H4 (cell line): ENCODE measurements around the gene CDC123. TPM values are rescaled to one million over a fixed set of nuclear protein-coding genes. Genes with fewer than 3 reads are reported as not detected.
"Not testable (repeated sequence)": the region's sequence is repeated elsewhere in the genome, so short reads cannot be mapped to it uniquely, and the experiment has no call there.

Source experiments
- DNase-seq: peaks from one replicate; pipeline ENCODE4 v3.0.0-alpha.2; 2015; ENCODE audit warnings: low spot score
- total RNA-seq: library from RNA; depleted of rRNA; stranded (reverse); fragments of >200 nt; shearing (Covaris generic); gene quantifications from 2 replicates; pipeline ENCODE4 v1.2.3, GENCODE V29; 2014; rRNA removed

The CDC123 gene
- total RNA-seq = 89.4 and 125 TPM in 2 replicates

DNA sequence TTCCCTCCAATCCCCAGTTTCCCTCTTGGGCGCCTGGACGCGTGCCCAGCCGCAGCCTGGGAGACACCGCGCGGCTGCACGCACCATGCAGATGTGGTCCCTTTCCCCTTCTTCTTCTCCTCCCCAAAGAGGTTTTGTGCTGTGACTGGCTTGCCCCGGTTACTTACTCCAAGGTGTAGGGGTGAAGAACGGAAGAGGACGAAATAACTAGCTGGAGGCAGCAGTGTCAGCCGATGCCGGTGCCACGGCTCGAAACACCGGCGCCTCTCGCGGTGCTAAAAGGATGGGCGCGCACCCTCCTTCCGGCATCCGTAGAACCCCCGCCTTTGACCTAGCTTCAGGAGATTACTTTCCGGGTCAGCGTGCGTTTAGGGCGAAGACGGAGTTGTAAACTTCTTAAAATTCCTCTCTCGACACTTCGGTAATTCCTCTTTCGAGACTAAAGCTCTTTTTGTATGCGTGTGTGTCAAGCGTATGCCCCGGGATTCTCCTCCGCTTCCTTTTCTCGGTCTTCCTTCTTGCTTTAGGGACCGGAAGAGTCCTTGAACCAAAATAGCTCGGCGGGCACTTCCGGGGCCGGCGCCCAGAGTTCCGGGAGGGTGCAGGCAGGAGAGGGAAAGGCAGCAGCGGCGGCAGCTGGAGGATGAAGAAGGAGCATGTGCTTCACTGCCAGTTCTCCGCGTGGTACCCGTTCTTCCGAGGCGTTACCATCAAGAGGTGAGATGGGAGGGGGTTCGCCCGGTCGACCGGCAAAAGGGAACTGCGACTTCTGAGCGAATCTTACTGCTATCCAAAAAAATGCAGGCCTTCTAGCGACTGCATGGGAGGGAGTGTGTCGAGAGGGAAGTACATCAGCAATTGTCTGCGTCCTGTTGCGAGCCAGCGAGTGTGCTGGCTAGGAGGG lies at the start of gene CDC123, which contains the start of gene NUDT5:
Gene CDC123 (plus strand): TSS at position 586 of the 904 bp plus-strand sequence. CDS start 58 bp downstream, at position 644.
Gene NUDT5 (minus strand): TSS at position 289 of the 904 bp plus-strand sequence. CDS start 9,600 bp downstream, outside the sequence.
- DNase-seq = peak; percentile 79

- DNase-seq = no peak
Observed at GRCh38 chr10:12150163-12150562, 45.8 kb upstream of the CDC123 start.

DNA sequence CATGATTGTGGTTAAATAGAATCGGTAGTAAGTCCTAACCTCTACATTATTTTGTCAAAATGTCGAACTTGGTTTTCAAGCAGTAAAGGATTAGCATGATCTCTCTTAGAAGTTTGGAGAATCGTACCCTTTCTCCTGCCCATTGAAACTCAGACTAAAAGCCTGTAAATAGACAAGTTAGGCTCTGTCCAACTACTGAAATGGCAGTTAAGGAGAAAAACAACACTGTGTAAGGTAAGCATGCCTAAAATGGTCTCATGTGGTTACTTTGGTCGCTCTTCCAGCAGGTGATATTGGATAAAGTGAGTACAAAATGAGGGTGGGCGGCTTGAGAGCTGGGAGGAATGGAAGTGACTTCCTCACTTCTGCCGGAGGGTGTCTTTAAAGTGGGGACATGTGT lies 41.5 kb upstream of the CDC123 start:
- DNase-seq = no peak

GRCh38 chr10:12156367-12157123 lies 39.4 kb upstream of the CDC123 start:
- DNase-seq = no peak

DNA sequence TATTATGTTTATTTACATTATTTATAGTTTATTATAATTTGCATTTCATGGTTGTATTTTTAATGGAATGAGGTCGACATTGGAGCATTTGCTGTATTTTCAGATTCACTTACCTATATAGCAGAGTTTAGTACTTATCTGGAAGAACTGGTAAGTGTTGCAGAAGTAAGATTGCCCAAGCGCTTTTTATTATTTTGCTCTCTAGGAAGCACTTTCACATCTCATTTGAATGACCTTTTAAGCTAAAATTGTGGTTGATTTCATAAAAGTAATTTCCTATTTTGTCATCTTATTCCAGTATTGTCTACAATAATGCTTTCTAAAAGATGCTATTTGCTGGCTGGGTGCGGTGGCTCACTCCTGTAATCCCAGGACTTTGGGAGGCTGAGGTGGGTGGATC lies 37.9 kb upstream of the CDC123 start:
- no peak for DNase-seq

- no peak for DNase-seq
Observed at GRCh38 chr10:12160664-12161063, 35.3 kb upstream of the CDC123 start.

GRCh38 chr10:12162927-12163326 lies 33.1 kb upstream of the CDC123 start:
- DNase-seq = no peak

DNA sequence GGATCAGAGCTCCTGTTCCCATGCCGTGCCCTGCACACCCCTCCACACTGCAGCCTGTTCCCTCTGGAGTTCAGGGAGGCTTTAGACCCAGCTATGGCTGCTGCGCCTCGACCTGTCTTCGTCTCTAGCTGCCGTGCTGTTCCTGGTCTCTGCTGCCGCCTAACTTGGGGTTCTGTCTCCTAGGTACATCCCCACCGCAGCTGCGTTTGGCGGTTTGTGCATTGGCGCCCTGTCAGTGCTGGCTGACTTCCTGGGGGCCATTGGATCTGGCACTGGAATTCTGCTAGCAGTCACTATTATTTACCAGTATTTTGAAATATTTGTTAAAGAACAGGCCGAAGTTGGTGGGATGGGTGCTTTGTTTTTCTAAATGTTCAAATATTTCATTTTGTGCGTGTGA lies 31.9 kb upstream of the CDC123 start:
- no peak for DNase-seq

DNA sequence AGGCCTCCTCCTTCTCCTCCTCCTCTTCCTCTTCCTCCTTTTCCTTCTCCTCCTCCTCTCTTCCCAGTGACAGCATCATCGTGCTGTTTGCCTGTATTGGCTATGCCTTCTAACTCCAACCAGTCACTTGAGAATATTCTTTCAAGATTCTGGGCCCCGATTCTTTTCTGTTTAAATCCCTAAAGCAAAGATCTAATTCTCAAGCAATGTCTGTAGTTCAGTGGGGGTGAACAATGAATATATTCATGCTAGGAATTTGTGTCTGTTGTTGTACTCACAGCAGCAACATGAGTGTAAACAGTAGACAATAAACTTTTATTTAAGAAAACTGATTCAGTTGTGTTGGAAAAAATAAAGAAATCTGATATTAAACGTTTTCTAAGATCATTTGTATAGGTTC lies 31.0 kb upstream of the CDC123 start:
- no peak for DNase-seq

DNA sequence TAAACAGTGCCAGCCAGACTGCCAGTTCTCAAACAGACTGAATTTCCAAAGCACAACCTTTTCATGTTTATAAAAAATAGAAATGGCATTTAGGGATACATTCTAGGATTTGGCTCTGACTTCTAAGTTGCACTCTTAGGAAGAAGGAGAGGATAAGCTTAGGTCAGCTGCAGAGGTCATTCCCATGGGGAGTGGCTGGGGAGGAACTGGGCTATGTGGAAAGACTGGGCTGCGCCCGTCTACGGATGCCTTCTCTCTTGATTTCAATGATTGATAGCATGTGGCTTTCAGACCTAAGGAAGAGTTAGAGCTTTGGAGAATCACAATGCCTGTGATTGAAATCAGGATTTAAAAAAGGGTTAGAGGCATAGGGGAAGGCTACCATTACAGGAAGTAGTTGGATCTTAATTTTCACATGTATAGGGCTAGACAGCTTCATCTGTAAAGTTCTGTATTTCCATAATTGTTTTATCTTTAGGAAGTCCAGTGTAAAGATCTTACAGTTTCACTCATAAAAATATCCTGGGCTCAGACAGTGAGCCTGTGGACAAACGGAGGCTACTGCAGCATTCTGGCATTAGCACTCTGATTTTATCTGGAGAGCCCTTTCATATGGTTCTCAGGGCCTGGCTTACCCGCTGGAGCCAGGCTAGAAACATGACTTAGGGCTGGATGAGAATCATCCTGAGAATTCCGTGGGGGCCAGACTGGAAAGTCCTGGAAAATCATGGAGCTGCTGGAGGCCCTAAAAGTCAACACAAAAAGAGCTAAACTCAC lies 29.8 kb upstream of the CDC123 start:
- DNase-seq = no peak

- DNase-seq = not testable (repeated sequence)
Observed at GRCh38 chr10:12171512-12171911, 24.5 kb upstream of the CDC123 start.

- no peak for DNase-seq
Observed at GRCh38 chr10:12177642-12178041, 18.3 kb upstream of the CDC123 start.

GRCh38 chr10:12179606-12180170 lies 16.3 kb upstream of the CDC123 start:
- no peak for DNase-seq

DNA sequence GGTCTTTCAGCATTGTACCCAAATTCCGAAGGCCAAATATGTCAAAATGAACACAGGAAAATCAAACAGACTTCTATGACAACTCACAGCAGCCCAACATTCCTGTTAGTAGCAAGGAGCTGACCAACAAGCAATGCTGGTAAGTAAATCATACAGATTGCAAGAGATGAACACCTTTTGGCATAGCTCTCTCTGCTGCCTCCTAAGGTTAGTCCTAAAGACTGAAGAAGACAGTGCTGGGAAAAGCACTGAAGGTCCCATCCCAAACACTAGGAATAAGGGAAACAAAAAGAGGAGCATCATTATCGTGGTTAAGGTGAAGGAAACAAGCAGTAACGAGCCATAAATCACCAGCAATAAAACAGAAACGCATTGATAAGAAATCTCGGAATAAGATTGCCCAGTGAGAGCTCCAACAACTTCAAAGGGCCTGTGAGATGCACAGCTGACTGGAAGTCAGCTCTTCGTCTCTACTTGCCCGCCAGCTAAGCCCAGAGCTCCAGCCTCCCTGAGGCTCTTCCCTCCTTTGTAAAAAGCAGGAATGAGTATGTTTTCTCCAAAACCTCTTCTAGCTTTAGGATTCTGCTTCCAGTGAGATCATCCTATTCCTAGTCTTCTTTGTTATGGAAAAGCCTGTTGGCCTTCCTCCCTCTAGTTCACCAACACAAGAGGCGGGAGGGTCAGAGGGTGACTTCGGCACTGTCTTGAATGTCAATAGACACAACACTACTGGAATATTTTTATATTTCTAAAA lies 15.6 kb upstream of the CDC123 start:
- no peak for DNase-seq

- DNase-seq = no peak
Observed at GRCh38 chr10:12181065-12181775, 14.8 kb upstream of the CDC123 start.

DNA sequence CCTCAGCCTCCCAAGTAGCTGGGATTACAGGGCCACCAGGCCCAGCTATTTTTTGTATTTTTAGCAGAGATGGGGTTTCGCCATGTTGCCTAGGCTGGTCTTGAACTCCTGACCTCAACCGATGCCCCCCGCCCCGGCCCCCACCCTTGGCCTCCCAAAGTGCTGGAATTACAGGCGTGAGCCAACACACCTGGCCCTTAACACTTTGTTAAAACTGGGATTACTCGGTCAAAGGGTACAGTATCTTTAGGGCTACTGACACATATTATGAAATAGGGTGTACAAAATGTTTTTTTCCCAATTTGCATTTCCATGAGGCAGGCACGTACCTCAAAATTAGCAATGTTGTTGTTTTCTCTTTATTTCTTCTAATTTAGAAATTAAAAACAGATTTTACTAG lies 11.8 kb upstream of the CDC123 start:
- DNase-seq = no peak

- no peak for DNase-seq
Observed at GRCh38 chr10:12186323-12186722, 9.7 kb upstream of the CDC123 start.

DNA sequence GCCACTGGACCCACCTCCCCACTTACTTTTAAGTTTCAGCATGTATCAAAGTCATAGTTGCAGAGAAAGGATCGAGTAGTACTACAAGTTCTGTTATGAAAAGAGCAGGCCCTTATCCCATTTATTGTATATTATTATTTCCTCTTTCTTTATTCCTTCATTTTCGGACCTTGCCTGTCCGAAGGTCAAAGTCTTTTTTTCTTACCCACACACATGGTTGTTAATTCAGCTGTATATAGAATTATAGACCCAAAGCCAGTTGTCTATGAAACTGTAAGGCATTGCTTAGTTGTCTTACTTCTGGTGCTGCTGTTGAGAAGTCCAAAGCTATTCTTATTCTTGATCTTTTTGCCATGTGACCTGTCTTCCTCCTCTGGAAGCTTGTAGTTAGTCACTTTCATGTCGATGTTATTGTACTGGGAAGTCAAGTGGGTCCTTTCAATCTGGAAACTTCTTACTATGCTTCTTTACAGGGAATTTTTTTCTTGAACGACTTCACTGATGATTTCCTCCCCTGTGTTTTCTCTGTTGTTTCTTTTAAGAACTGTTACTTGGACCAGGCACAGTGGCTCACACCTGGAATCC lies 8.6 kb upstream of the CDC123 start:
- no peak for DNase-seq

GRCh38 chr10:12188656-12189055 lies 7.3 kb upstream of the CDC123 start:
- no peak for DNase-seq

GRCh38 chr10:12189426-12189825 lies 6.6 kb upstream of the CDC123 start:
- no peak for DNase-seq
